ENCODE measurements around the gene NAB2.

DNA sequence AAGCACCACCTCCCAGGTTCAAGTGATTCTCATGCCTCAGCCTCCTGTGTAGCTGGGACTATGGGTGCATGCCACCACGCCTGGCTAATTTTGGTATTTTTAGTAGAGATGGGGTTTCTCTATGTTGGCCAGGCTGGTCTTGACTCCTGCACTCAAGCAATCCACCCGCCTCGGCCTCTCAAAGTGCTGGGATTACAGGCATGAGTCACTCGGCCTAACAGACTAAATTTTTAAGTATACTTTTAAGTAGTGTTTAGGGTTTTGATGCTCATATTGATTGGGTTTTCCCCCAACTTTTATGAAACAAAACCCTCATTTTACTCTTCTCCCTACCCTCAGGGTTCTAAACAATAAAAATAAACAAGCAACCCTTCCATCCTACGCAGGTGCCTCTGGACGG is 44.4 kb upstream of the NAB2 start:
- TF ChIP-seq POLR2A (IDR thresholded peaks at IDR 0.05): no peak
- TF ChIP-seq, protein P1, sequence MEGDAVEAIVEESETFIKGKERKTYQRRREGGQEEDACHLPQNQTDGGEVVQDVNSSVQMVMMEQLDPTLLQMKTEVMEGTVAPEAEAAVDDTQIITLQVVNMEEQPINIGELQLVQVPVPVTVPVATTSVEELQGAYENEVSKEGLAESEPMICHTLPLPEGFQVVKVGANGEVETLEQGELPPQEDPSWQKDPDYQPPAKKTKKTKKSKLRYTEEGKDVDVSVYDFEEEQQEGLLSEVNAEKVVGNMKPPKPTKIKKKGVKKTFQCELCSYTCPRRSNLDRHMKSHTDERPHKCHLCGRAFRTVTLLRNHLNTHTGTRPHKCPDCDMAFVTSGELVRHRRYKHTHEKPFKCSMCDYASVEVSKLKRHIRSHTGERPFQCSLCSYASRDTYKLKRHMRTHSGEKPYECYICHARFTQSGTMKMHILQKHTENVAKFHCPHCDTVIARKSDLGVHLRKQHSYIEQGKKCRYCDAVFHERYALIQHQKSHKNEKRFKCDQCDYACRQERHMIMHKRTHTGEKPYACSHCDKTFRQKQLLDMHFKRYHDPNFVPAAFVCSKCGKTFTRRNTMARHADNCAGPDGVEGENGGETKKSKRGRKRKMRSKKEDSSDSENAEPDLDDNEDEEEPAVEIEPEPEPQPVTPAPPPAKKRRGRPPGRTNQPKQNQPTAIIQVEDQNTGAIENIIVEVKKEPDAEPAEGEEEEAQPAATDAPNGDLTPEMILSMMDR (IDR thresholded peaks at IDR 0.05): no peak
